ENCODE results near the gene AGMAT. TPM values are rescaled to one million over a fixed set of nuclear protein-coding genes. Genes with fewer than 3 reads are reported as not detected.

The AGMAT gene
- polyA plus RNA-seq, 1 donor = 51.9 TPM

GRCh38 chr1:15559189-15559810 lies 25.6 kb downstream of the AGMAT start:
- peak overlapping the region; percentile 31 for H3K27ac ChIP-seq (ENCODE audit: low read length)
- WGBS (ENCODE audit: insufficient coverage, low lambda C conversion rate) = 17% methylated on average over 1 of the region's 12 CpGs
- DNase-seq = peak; percentile 65 to 87
- peaks cover 22% of the 10 kb centered on the region for H3K4me1 ChIP-seq (ENCODE audit: control insufficient read depth, insufficient read depth, low read length)
- no peak overlapping the region for H3K4me3 ChIP-seq (ENCODE audit: low read length)
- no peaks in the 10 kb centered on the region for H3K27me3 ChIP-seq (ENCODE audit: control insufficient read depth, insufficient read depth, low read length)
- no peaks in the 10 kb centered on the region for H3K9me3 ChIP-seq (ENCODE audit: control insufficient read depth, low read depth, low read length)
- H3K36me3 ChIP-seq (ENCODE audit: control insufficient read depth, insufficient read depth, low read length) = peaks cover 30% of the 10 kb centered on the region

GRCh38 chr1:15558516-15558915 lies 26.3 kb downstream of the AGMAT start:
- Histone ChIP-seq H3K27ac (ENCODE audit: low read length) (peak overlapping the region; percentile 31), H3K27me3 (ENCODE audit: control insufficient read depth, insufficient read depth, low read length) (no peaks in the 10 kb centered on the region), H3K4me1 (ENCODE audit: control insufficient read depth, insufficient read depth, low read length) (peaks cover 22% of the 10 kb centered on the region), H3K36me3 (ENCODE audit: control insufficient read depth, insufficient read depth, low read length) (peaks cover 25% of the 10 kb centered on the region), H3K9me3 (ENCODE audit: control insufficient read depth, low read depth, low read length) (no peaks in the 10 kb centered on the region), H3K4me3 (ENCODE audit: low read length) (no peak overlapping the region)
- 80% methylated on average over 2 of the region's 4 CpGs for WGBS (ENCODE audit: insufficient coverage, low lambda C conversion rate)
- no peak for DNase-seq

GRCh38 chr1:15557594-15557993 lies 27.3 kb downstream of the AGMAT start:
- 86% methylated on average over 1 of the region's 2 CpGs for WGBS (ENCODE audit: insufficient coverage, low lambda C conversion rate)
- Histone ChIP-seq H3K27ac (ENCODE audit: low read length) (no peak overlapping the region), H3K4me1 (ENCODE audit: control insufficient read depth, insufficient read depth, low read length) (peaks cover 20% of the 10 kb centered on the region), H3K27me3 (ENCODE audit: control insufficient read depth, insufficient read depth, low read length) (no peaks in the 10 kb centered on the region), H3K4me3 (ENCODE audit: low read length) (no peak overlapping the region), H3K36me3 (ENCODE audit: control insufficient read depth, insufficient read depth, low read length) (peaks cover 18% of the 10 kb centered on the region), H3K9me3 (ENCODE audit: control insufficient read depth, low read depth, low read length) (no peaks in the 10 kb centered on the region)
- no peak for DNase-seq

DNA sequence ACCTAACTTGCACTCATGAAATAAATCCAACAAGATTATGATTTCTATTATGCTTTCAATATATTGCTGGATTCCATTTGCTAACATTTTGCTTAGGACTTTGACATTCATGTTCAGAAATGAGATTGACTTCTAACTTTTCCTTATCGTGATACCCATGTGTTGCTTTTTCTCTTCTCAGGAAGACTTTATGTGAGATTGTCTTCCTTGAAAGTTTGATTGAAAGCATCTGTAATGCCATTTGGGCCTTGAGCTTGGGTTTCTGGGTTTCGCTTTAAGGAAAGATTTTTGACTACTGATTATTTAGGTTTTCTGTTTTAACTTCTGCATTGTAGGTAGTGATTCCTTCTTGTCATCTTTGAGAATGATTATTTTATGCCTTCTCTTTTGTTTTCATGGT lies 27.8 kb downstream of the AGMAT start:
- no peaks in the 10 kb centered on the region for H3K9me3 ChIP-seq (ENCODE audit: control insufficient read depth, low read depth, low read length)
- no peak for DNase-seq
- no peak overlapping the region for H3K27ac ChIP-seq (ENCODE audit: low read length)
- peaks cover 12% of the 10 kb centered on the region for H3K36me3 ChIP-seq (ENCODE audit: control insufficient read depth, insufficient read depth, low read length)
- peaks cover 14% of the 10 kb centered on the region for H3K4me1 ChIP-seq (ENCODE audit: control insufficient read depth, insufficient read depth, low read length)
- H3K4me3 ChIP-seq (ENCODE audit: low read length) = no peak overlapping the region
- H3K27me3 ChIP-seq (ENCODE audit: control insufficient read depth, insufficient read depth, low read length) = no peaks in the 10 kb centered on the region
- no CpG with 5 or more reads among the region's 2 CpGs for WGBS (ENCODE audit: insufficient coverage, low lambda C conversion rate)

GRCh38 chr1:15550573-15550972 lies 34.3 kb downstream of the AGMAT start:
- Histone ChIP-seq H3K27me3 (ENCODE audit: control insufficient read depth, insufficient read depth, low read length) (no peaks in the 10 kb centered on the region), H3K9me3 (ENCODE audit: control insufficient read depth, low read depth, low read length) (no peaks in the 10 kb centered on the region), H3K27ac (ENCODE audit: low read length) (no peak overlapping the region), H3K4me1 (ENCODE audit: control insufficient read depth, insufficient read depth, low read length) (no peaks in the 10 kb centered on the region), H3K4me3 (ENCODE audit: low read length) (no peak overlapping the region), H3K36me3 (ENCODE audit: control insufficient read depth, insufficient read depth, low read length) (peaks cover 28% of the 10 kb centered on the region)
- no peak for DNase-seq
- WGBS (ENCODE audit: insufficient coverage, low lambda C conversion rate) = no CpG with 5 or more reads among the region's 6 CpGs

DNA sequence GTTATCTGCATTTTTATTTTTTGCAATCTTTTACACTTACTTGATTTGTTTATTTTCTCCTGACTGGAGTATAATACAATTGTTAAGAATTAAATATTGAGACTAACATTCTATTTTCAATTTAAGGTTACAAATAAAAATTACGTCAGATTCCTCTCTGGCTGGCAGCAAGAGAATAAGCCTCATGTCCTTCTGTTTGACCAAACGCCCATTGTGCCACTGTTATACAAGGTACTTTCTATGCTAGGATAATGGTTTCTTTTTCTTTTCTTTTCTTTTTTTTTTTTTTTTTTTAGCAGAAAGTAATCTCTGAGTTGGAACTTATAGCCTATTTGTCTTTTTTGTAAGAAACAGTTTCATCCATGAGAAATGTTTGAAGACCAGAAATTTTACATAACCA lies 38.2 kb downstream of the AGMAT start:
- H3K4me1 ChIP-seq (ENCODE audit: control insufficient read depth, insufficient read depth, low read length) = no peaks in the 10 kb centered on the region
- H3K36me3 ChIP-seq (ENCODE audit: control insufficient read depth, insufficient read depth, low read length) = peaks cover 56% of the 10 kb centered on the region
- H3K9me3 ChIP-seq (ENCODE audit: control insufficient read depth, low read depth, low read length) = no peaks in the 10 kb centered on the region
- H3K4me3 ChIP-seq (ENCODE audit: low read length) = no peak overlapping the region
- H3K27me3 ChIP-seq (ENCODE audit: control insufficient read depth, insufficient read depth, low read length) = no peaks in the 10 kb centered on the region
- H3K27ac ChIP-seq (ENCODE audit: low read length) = no peak overlapping the region
- WGBS (ENCODE audit: insufficient coverage, low lambda C conversion rate) = 78% methylated on average over 2 of the region's 2 CpGs
- DNase-seq = no peak

GRCh38 chr1:15543589-15544568 lies 41.0 kb downstream of the AGMAT start:
- no peak overlapping the region for H3K4me3 ChIP-seq (ENCODE audit: low read length)
- H3K9me3 ChIP-seq (ENCODE audit: control insufficient read depth, low read depth, low read length) = no peaks in the 10 kb centered on the region
- H3K36me3 ChIP-seq (ENCODE audit: control insufficient read depth, insufficient read depth, low read length) = peaks cover 67% of the 10 kb centered on the region
- no peaks in the 10 kb centered on the region for H3K27me3 ChIP-seq (ENCODE audit: control insufficient read depth, insufficient read depth, low read length)
- no peak for DNase-seq
- H3K27ac ChIP-seq (ENCODE audit: low read length) = no peak overlapping the region
- H3K4me1 ChIP-seq (ENCODE audit: control insufficient read depth, insufficient read depth, low read length) = no peaks in the 10 kb centered on the region
- 94% methylated on average over 3 of the region's 12 CpGs for WGBS (ENCODE audit: insufficient coverage, low lambda C conversion rate)

DNA sequence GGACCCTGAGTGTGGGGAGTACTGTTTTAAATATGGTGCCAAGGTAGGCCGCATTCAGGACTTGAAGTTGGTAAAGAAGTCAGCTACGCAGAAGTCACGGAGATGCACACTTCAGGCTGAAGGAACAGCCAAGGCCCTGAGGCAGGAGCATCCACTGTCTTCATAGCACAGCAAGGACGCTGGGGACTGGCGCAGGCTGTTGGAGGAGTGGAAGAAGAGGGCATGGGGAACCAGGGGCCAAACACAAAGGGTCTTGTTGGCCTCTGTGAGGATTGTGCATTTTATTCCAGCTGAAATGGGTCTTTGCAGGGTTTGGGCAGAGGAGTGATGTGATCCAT lies 41.6 kb downstream of the AGMAT start:
- WGBS (ENCODE audit: insufficient coverage, low lambda C conversion rate) = no CpG with 5 or more reads among the region's 5 CpGs
- Histone ChIP-seq H3K27me3 (ENCODE audit: control insufficient read depth, insufficient read depth, low read length) (no peaks in the 10 kb centered on the region), H3K9me3 (ENCODE audit: control insufficient read depth, low read depth, low read length) (no peaks in the 10 kb centered on the region), H3K27ac (ENCODE audit: low read length) (no peak overlapping the region), H3K4me1 (ENCODE audit: control insufficient read depth, insufficient read depth, low read length) (no peaks in the 10 kb centered on the region), H3K36me3 (ENCODE audit: control insufficient read depth, insufficient read depth, low read length) (peaks cover 68% of the 10 kb centered on the region), H3K4me3 (ENCODE audit: low read length) (no peak overlapping the region)
- DNase-seq = no peak

DNA sequence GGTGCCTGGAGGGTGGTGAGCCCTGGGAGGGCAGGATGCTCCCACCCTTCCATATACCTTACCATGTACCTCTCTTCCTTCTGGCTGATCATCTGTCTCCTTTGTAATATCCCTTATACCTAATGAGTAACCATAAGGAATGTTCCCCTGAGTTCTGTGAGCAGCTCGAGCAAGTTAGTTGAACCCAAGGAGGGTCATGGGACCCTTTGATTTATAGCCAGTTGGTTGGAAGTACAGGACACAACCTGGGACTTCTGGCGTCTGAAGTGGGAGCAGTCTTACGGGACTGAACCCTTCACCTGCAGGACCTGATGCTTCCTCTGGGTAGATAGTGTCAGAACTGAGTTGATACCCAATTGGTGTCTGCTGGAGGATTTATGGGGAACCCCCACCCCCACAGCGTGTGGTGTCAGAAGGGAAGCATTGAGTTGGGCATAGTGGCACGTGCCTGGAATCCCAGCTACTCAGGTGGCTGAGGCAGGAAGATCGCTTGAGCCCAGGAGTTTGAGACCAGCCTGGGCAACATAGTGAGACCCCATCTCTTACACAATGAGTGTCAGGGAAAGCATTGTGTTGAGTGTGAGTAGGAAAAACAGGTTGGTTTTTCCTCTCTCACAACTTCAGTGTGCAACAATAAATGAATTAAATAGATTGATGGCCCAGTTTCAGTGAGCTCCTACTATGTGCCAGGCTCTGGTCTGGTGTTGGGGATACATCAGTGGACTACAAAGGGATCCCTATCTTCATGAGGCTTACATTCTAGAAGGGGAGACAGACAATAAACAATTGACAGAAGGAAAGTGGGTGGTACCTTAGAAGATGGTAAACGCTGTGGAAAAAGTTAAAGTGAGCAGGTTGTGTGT lies 42.2 kb downstream of the AGMAT start:
- peaks cover 65% of the 10 kb centered on the region for H3K36me3 ChIP-seq (ENCODE audit: control insufficient read depth, insufficient read depth, low read length)
- 100% methylated on average over 1 of the region's 7 CpGs for WGBS (ENCODE audit: insufficient coverage, low lambda C conversion rate)
- H3K9me3 ChIP-seq (ENCODE audit: control insufficient read depth, low read depth, low read length) = no peaks in the 10 kb centered on the region
- no peaks in the 10 kb centered on the region for H3K4me1 ChIP-seq (ENCODE audit: control insufficient read depth, insufficient read depth, low read length)
- no peaks in the 10 kb centered on the region for H3K27me3 ChIP-seq (ENCODE audit: control insufficient read depth, insufficient read depth, low read length)
- H3K27ac ChIP-seq (ENCODE audit: low read length) = no peak overlapping the region
- DNase-seq = no peak
- H3K4me3 ChIP-seq (ENCODE audit: low read length) = no peak overlapping the region

DNA sequence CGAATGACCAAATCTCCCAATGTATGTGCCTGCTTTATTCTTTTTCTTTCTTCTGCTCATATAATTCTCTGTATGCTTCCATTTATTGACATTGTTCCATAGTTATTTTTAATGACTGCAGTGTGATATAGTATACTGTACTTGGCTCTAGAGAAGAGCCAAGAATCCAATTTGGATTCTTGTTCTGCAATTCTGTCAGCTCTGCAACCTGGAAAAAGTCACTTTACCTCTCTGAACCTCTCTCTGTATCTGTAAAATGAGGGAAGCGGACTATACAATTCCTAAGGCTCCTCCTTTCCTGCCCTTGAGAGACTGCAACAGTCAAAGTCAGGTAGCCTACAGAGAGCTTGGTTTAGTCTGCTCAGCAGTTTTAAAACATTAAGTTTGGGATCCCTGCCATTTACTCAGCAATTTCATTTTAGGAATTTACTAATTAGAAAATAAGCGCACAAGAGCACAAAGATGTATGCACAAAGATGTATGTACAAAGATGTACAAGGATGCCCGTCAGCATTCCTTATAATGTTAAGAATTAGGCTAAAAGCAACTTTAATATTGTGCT lies 43.5 kb downstream of the AGMAT start:
- H3K27ac ChIP-seq (ENCODE audit: low read length) = no peak overlapping the region
- WGBS (ENCODE audit: insufficient coverage, low lambda C conversion rate) = no CpG with 5 or more reads among the region's 4 CpGs
- no peaks in the 10 kb centered on the region for H3K27me3 ChIP-seq (ENCODE audit: control insufficient read depth, insufficient read depth, low read length)
- no peaks in the 10 kb centered on the region for H3K9me3 ChIP-seq (ENCODE audit: control insufficient read depth, low read depth, low read length)
- H3K4me3 ChIP-seq (ENCODE audit: low read length) = no peak overlapping the region
- no peak for DNase-seq
- no peaks in the 10 kb centered on the region for H3K4me1 ChIP-seq (ENCODE audit: control insufficient read depth, insufficient read depth, low read length)
- H3K36me3 ChIP-seq (ENCODE audit: control insufficient read depth, insufficient read depth, low read length) = peaks cover 69% of the 10 kb centered on the region

All from large intestine (tissue), 3 donors.